T-helper 2 cell treated with Interferon-gamma antibody and Interleukin-4, amounts not matched to agents 100 ng/mL and 5 ng/mL, for 36 hours (primary cell): ENCODE results near the gene DYNC1H1. TPM values are rescaled to one million over a fixed set of nuclear protein-coding genes. Genes with fewer than 3 reads are reported as not detected.

Experiments used
- intact Hi-C: fragments of 100-400 bp; cut with micrococcal nuclease; formaldehyde crosslinking; loops from one replicate; pipeline ENCODE4 v1.15.1; 2023
- total RNA-seq: library from RNA; stranded (reverse); gene quantifications from 2 replicates; pipeline ENCODE4 v1.2.3, GENCODE V29; 2022

The DYNC1H1 gene
- total RNA-seq, 1 donor from 2014 or later: 284 TPM

GRCh38 chr14:102029956-102030355 lies 65.6 kb downstream of the DYNC1H1 start:
- intact Hi-C loops: no loop called here

GRCh38 chr14:102033241-102033640 lies 68.9 kb downstream of the DYNC1H1 start:
- intact Hi-C loops: no loop called here

- intact Hi-C loops: no loop called here
Measured at GRCh38 chr14:102034301-102034700, 69.9 kb downstream of the DYNC1H1 start.

- intact Hi-C loops: no loop called here
Measured at GRCh38 chr14:102035914-102036313, 71.5 kb downstream of the DYNC1H1 start.

- intact Hi-C loops: no loop called here
Measured at GRCh38 chr14:102037686-102038085, 73.3 kb downstream of the DYNC1H1 start.

- intact Hi-C loops: no loop called here
Measured at GRCh38 chr14:102039157-102039556, 74.8 kb downstream of the DYNC1H1 start.

- intact Hi-C loops: no loop called here
Measured at GRCh38 chr14:102040153-102040552, 75.8 kb downstream of the DYNC1H1 start.

GRCh38 chr14:102042699-102043098 lies 78.3 kb downstream of the DYNC1H1 start:
- intact Hi-C loops: no loop called here

GRCh38 chr14:102043251-102044025 lies 79.1 kb downstream of the DYNC1H1 start:
- intact Hi-C loops: no loop called here

GRCh38 chr14:102044566-102044965 lies 80.2 kb downstream of the DYNC1H1 start:
- intact Hi-C loops: no loop called here

GRCh38 chr14:102046337-102047278 lies 82.2 kb downstream of the DYNC1H1 start:
- intact Hi-C loops: no loop called here

- intact Hi-C loops: no loop called here
Measured at GRCh38 chr14:102047808-102048540, 83.6 kb downstream of the DYNC1H1 start.

GRCh38 chr14:102049258-102050025 lies 85.1 kb downstream of the DYNC1H1 start:
- intact Hi-C loops: no loop called here

- intact Hi-C loops: no loop called here
Measured at GRCh38 chr14:102050026-102050405, 85.6 kb downstream of the DYNC1H1 start.

- intact Hi-C loops: no loop called here
Measured at GRCh38 chr14:102050625-102051024, 86.3 kb downstream of the DYNC1H1 start.

GRCh38 chr14:102052522-102052921 lies 88.1 kb downstream of the DYNC1H1 start:
- intact Hi-C loops: no loop called here

- intact Hi-C loops: no loop called here
Measured at GRCh38 chr14:102055181-102055901, 91.0 kb downstream of the DYNC1H1 start.

GRCh38 chr14:102056694-102057442 lies 92.5 kb downstream of the DYNC1H1 start:
- intact Hi-C loops: no loop called here

GRCh38 chr14:102057480-102058114 lies 93.2 kb downstream of the DYNC1H1 start:
- intact Hi-C loops: no loop called here
